H9 (cell line): ENCODE measurements around the gene CLDN18. TPM values are rescaled to one million over a fixed set of nuclear protein-coding genes. Genes with fewer than 3 reads are reported as not detected.

Experiments
- DNase-seq: peaks from one replicate; pipeline ENCODE4 v3.0.0-alpha.2; 2017
- H2AFZ ChIP-seq: one replicate; pipeline ENCODE4 v1.6.1; 2013; ENCODE audit warnings: mild to moderate bottlenecking, low read length, control low read depth, moderate library complexity
- H2AK5ac ChIP-seq: 2 replicates; pipeline ENCODE4 v1.6.1; 2013; ENCODE audit warnings: low read length, control low read depth, mixed read lengths; ENCODE audit not compliant: insufficient read length
- H2BK120ac ChIP-seq: one replicate; pipeline ENCODE4 v1.6.1; 2013; ENCODE audit warnings: low read depth, mild to moderate bottlenecking, low read length, control low read depth, inconsistent platforms; ENCODE audit not compliant: poor library complexity, severe bottlenecking
- H2BK12ac ChIP-seq: 2 replicates; pipeline ENCODE4 v1.6.1; 2013; ENCODE audit warnings: low read length, control low read depth, mixed read lengths, low read depth; ENCODE audit not compliant: insufficient read length
- H2BK15ac ChIP-seq: 2 replicates; pipeline ENCODE4 v1.6.1; 2013; ENCODE audit warnings: low read depth, low read length, control low read depth
- H2BK20ac ChIP-seq: one replicate; pipeline ENCODE4 v1.6.1; 2013; ENCODE audit warnings: low read depth, mild to moderate bottlenecking, low read length, control low read depth, inconsistent platforms; ENCODE audit not compliant: poor library complexity, severe bottlenecking
- H2BK5ac ChIP-seq: 2 replicates; pipeline ENCODE4 v1.6.1; 2013; ENCODE audit warnings: low read length, control low read depth, mixed read lengths; ENCODE audit not compliant: insufficient read length
- H3K14ac ChIP-seq: 2 replicates; pipeline ENCODE4 v1.6.1; 2013; ENCODE audit warnings: low read length, control low read depth; ENCODE audit not compliant: insufficient read depth
- H3K18ac ChIP-seq: 2 replicates; pipeline ENCODE4 v1.6.1; 2013; ENCODE audit warnings: low read depth, mild to moderate bottlenecking, mixed read lengths, low read length, control low read depth; ENCODE audit not compliant: insufficient read length
- H3K23ac ChIP-seq: 2 replicates; pipeline ENCODE4 v1.6.1; 2013; ENCODE audit warnings: low read length, control low read depth, mixed read lengths, low read depth; ENCODE audit not compliant: insufficient read length
- H3K23me2 ChIP-seq: 2 replicates; pipeline ENCODE4 v1.6.1; 2013; ENCODE audit warnings: low read depth, mild to moderate bottlenecking, mixed read lengths, low read length, control low read depth; ENCODE audit not compliant: insufficient read length, poor library complexity, severe bottlenecking
- H3K27ac ChIP-seq: 2 replicates; pipeline ENCODE4 v1.5.1; 2013; ENCODE audit warnings: low read length, control low read depth, mixed read lengths, low read depth; ENCODE audit not compliant: insufficient read length
- H3K27me3 ChIP-seq: 2 replicates; pipeline ENCODE4 v1.6.1; 2013; ENCODE audit warnings: low read length, control low read depth, inconsistent platforms; ENCODE audit not compliant: insufficient read depth
- H3K4ac ChIP-seq: 2 replicates; pipeline ENCODE4 v1.6.1; 2013; ENCODE audit warnings: low read depth, mild to moderate bottlenecking, control low read depth, inconsistent platforms, low read length, moderate library complexity
- H3K4me1 ChIP-seq: 2 replicates; pipeline ENCODE4 v1.6.1; 2013; ENCODE audit warnings: low read length, control low read depth, inconsistent platforms; ENCODE audit not compliant: insufficient read depth
- H3K4me2 ChIP-seq: 2 replicates; pipeline ENCODE4 v1.6.1; 2013; ENCODE audit warnings: low read length, control low read depth, mixed read lengths; ENCODE audit not compliant: insufficient read length, insufficient read depth
- H3K56ac ChIP-seq: 2 replicates; pipeline ENCODE4 v1.6.1; 2013; ENCODE audit warnings: low read depth, mild to moderate bottlenecking, mixed read lengths, low read length, control low read depth; ENCODE audit not compliant: insufficient read length
- H3K79me1 ChIP-seq: 2 replicates; pipeline ENCODE4 v1.6.1; 2013; ENCODE audit warnings: low read depth, mild to moderate bottlenecking, moderate library complexity, low read length, control low read depth, inconsistent platforms; ENCODE audit not compliant: insufficient read depth, poor library complexity, severe bottlenecking
- H3K79me2 ChIP-seq: 2 replicates; pipeline ENCODE4 v1.6.1; 2013; ENCODE audit warnings: low read length, control low read depth, inconsistent platforms; ENCODE audit not compliant: insufficient read depth
- H3K9ac ChIP-seq: 2 replicates; pipeline ENCODE4 v1.6.1; 2013; ENCODE audit warnings: low read length, control low read depth, mixed read lengths; ENCODE audit not compliant: insufficient read length; ENCODE audit errors: extremely low read depth
- H3K9me3 ChIP-seq: one replicate; pipeline ENCODE4 v1.6.1; 2013; ENCODE audit warnings: low read depth, low read length, inconsistent platforms; ENCODE audit not compliant: control insufficient read depth
- H3T11ph ChIP-seq: one replicate; pipeline ENCODE4 v1.6.1; 2013; ENCODE audit warnings: mild to moderate bottlenecking, low read length, control low read depth, inconsistent platforms
- H4K20me1 ChIP-seq: one replicate; pipeline ENCODE4 v1.6.1; 2013; ENCODE audit not compliant: control insufficient read depth, insufficient read length, insufficient read depth
- H4K5ac ChIP-seq: 2 replicates; pipeline ENCODE4 v1.6.1; 2013; ENCODE audit warnings: low read depth, mild to moderate bottlenecking, mixed read lengths, low read length, control low read depth; ENCODE audit not compliant: insufficient read length
- H4K8ac ChIP-seq: replicated peaks from 2 replicates; pipeline ENCODE4 v1.6.1; 2013; ENCODE audit warnings: low read length, control low read depth, mixed read lengths, low read depth; ENCODE audit not compliant: insufficient read length
- H4K91ac ChIP-seq: 2 replicates; pipeline ENCODE4 v1.6.1; 2013; ENCODE audit warnings: low read depth, mild to moderate bottlenecking, moderate library complexity, mixed read lengths, low read length, control low read depth; ENCODE audit not compliant: insufficient read length
- H3K27ac Mint-ChIP-seq, 3 experiments: 2 replicates in 2 of 3; 3 replicates in 1 of 3; pipeline ENCODE4 v1.8.0; 2020 to 2021; ENCODE audit warnings: mixed read lengths in 3 of 3, mild to moderate bottlenecking in 1 of 3, moderate library complexity in 1 of 3
- H3K27me3 Mint-ChIP-seq: 2 replicates; pipeline ENCODE4 v1.8.0; 2021; ENCODE audit warnings: low read depth, mild to moderate bottlenecking, moderate library complexity, mixed read lengths
- H3K36me3 Mint-ChIP-seq, 3 experiments: 2 replicates in 2 of 3; 3 replicates in 1 of 3; pipeline ENCODE4 v1.8.0; 2020 to 2021; ENCODE audit warnings: low read depth in 3 of 3, mixed read lengths in 3 of 3; ENCODE audit not compliant: insufficient read depth in 1 of 3
- H3K4me1 Mint-ChIP-seq, 2 experiments: 2 replicates each; pipeline ENCODE4 v1.8.0; 2020; ENCODE audit warnings: mixed read lengths in 2 of 2
- H3K4me3 Mint-ChIP-seq, 2 experiments: 2 replicates in 1 of 2; 3 replicates in 1 of 2; pipeline ENCODE4 v1.8.0; 2020 to 2021; ENCODE audit warnings: mild to moderate bottlenecking in 2 of 2, mixed read lengths in 2 of 2, moderate library complexity in 1 of 2
- H3K9me3 Mint-ChIP-seq, 2 experiments: 2 replicates in 1 of 2; 3 replicates in 1 of 2; pipeline ENCODE4 v1.8.0; 2020; ENCODE audit warnings: mild to moderate bottlenecking in 2 of 2, mixed read lengths in 2 of 2, moderate library complexity in 1 of 2
- WGBS: extraction: QIAGEN DNeasy Blood & Tissue Kit; methylation state at CpG from one replicate; pipeline ENCODE4 v1.1.7; 2013; ENCODE audit warnings: missing lambda C conversion rate, low lambda C conversion rate, mixed read lengths; ENCODE audit not compliant: insufficient read length; ENCODE audit errors: extremely low coverage; 5-methylcytosine and 5-hydroxymethylcytosine counted together
- total RNA-seq: library from RNA; stranded (reverse); gene quantifications from 2 replicates; pipeline ENCODE4 v1.2.1, GENCODE V29; 2021
- TF ChIP-seq, protein P1 (sequence below): fragments of 200-600 bp; sonication (generic); conservative IDR thresholded peaks from 3 replicates; pipeline ENCODE4 v1.8.0; 2021; ENCODE audit warnings: antibody characterized with exemption, mild to moderate bottlenecking

Gene CLDN18
- total RNA-seq, 1 experiment from 2014 or later = not detected

DNA sequence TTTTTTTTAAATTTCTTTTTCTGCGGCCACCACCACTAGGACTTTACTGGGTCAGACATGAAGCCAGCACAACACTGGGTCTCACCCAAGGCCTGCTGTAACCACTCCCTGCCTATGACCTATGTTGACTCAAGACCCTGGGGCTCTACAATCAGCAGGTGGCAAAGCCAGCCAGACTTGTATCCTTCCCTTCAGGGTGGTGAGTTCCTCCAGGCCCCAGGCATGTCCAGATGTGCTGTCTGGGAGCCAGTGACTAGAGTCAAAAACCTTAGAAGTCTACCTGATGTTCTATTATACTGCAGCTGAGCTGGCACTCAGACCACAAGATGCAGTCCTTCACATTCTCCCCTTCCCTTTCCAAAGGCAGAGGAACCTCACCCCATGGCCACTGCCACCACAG is 31.6 kb upstream of the CLDN18 start:
- Histone ChIP-seq H3K14ac (no peak overlapping the region), H3K79me2 (no peaks in the 10 kb centered on the region), H3K9me3 (no peaks in the 10 kb centered on the region), H4K20me1 (no peaks in the 10 kb centered on the region), H3K18ac (no peak overlapping the region), H3K9ac (no peak overlapping the region), H2BK12ac (no peak overlapping the region), H2AFZ (no peak overlapping the region), H3K23ac (no peak overlapping the region), H4K5ac (no peak overlapping the region), H4K91ac (no peak overlapping the region), H3K79me1 (no peaks in the 10 kb centered on the region), H3K4me1 (no peaks in the 10 kb centered on the region), H3K56ac (no peak overlapping the region), H4K8ac (no peak overlapping the region), H3K23me2 (no peaks in the 10 kb centered on the region), H2BK15ac (no peak overlapping the region), H2BK5ac (no peak overlapping the region), H3K27ac (no peak overlapping the region), H3T11ph (no peak overlapping the region), H3K4ac (no peak overlapping the region), H2BK20ac (no peak overlapping the region), H3K4me2 (no peak overlapping the region), H3K27me3 (no peaks in the 10 kb centered on the region), H2AK5ac (no peak overlapping the region), H2BK120ac (no peak overlapping the region)
- H3K27ac Mint-ChIP-seq = no peak overlapping the region
- no peak for DNase-seq
- H3K36me3 Mint-ChIP-seq = peaks cover 2 to 8% (median 7%) of the 10 kb centered on the region in 3 experiments; a peak in 6 of 7 replicates
- no CpG with 5 or more reads among the region's 1 CpG for WGBS
- no peak overlapping the region for H3K4me3 Mint-ChIP-seq
- H3K4me1 Mint-ChIP-seq = no peaks in the 10 kb centered on the region
- TF ChIP-seq, protein P1, sequence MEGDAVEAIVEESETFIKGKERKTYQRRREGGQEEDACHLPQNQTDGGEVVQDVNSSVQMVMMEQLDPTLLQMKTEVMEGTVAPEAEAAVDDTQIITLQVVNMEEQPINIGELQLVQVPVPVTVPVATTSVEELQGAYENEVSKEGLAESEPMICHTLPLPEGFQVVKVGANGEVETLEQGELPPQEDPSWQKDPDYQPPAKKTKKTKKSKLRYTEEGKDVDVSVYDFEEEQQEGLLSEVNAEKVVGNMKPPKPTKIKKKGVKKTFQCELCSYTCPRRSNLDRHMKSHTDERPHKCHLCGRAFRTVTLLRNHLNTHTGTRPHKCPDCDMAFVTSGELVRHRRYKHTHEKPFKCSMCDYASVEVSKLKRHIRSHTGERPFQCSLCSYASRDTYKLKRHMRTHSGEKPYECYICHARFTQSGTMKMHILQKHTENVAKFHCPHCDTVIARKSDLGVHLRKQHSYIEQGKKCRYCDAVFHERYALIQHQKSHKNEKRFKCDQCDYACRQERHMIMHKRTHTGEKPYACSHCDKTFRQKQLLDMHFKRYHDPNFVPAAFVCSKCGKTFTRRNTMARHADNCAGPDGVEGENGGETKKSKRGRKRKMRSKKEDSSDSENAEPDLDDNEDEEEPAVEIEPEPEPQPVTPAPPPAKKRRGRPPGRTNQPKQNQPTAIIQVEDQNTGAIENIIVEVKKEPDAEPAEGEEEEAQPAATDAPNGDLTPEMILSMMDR = no peak
- peaks cover 9% of the 10 kb centered on the region for H3K27me3 Mint-ChIP-seq
- H3K9me3 Mint-ChIP-seq = peaks cover 8 to 20% of the 10 kb centered on the region in 2 experiments
